DND-41 (cell line): ENCODE results near the gene NEUROD4.

Experiments used
- ATAC-seq: fragments of 200-7000 bp; cut with Tn5 transposase; 3 replicates; pipeline ENCODE4 v1.9.1; 2021; ENCODE audit warnings: low read depth; ENCODE audit not compliant: insufficient read depth
- DNase-seq: peaks from one replicate; pipeline ENCODE4 v3.0.0-alpha.2; 2020
- H2AFZ ChIP-seq: 2 replicates; pipeline ENCODE4 v1.6.0; 2012; ENCODE audit warnings: low read depth, low read length
- H3K27ac ChIP-seq: 2 replicates; pipeline ENCODE4 v1.5.1; 2012; ENCODE audit warnings: low read length, inconsistent platforms
- H3K27me3 ChIP-seq: fragments of 200-600 bp; sonication (generic); 2 replicates; pipeline ENCODE4 v1.6.0; 2012; ENCODE audit warnings: low read length, mild to moderate bottlenecking, inconsistent platforms; ENCODE audit not compliant: insufficient read depth, poor library complexity
- H3K36me3 ChIP-seq: 2 replicates; pipeline ENCODE4 v1.5.1; 2012; ENCODE audit warnings: low read length, inconsistent platforms; ENCODE audit not compliant: insufficient read depth
- H3K4me1 ChIP-seq: 2 replicates; pipeline ENCODE4 v1.5.1; 2012; ENCODE audit warnings: mild to moderate bottlenecking, low read length; ENCODE audit not compliant: insufficient read depth
- H3K4me2 ChIP-seq: 2 replicates; pipeline ENCODE4 v1.6.0; 2012; ENCODE audit warnings: mild to moderate bottlenecking, moderate library complexity, low read length, inconsistent platforms; ENCODE audit not compliant: insufficient read depth
- H3K4me3 ChIP-seq, 2 experiments: fragments of 200-600 bp in 1 of 2; shearing (Covaris generic) in 1 of 2; 2 replicates each; pipeline ENCODE4 v1.5.1; 2012 to 2016; ENCODE audit warnings: inconsistent platforms in 2 of 2, low read length in 2 of 2, mild to moderate bottlenecking in 2 of 2, low read depth in 1 of 2, moderate library complexity in 1 of 2
- H3K79me2 ChIP-seq: 2 replicates; pipeline ENCODE4 v1.6.0; 2012; ENCODE audit warnings: low read length, inconsistent platforms; ENCODE audit not compliant: insufficient read depth
- H3K9ac ChIP-seq: 2 replicates; pipeline ENCODE4 v1.6.0; 2012; ENCODE audit warnings: low read depth, mild to moderate bottlenecking, inconsistent platforms, low read length, moderate library complexity
- H3K9me3 ChIP-seq: 2 replicates; pipeline ENCODE4 v1.5.1; 2012; ENCODE audit warnings: low read length, moderate library complexity, mild to moderate bottlenecking, inconsistent platforms; ENCODE audit not compliant: insufficient read depth, severe bottlenecking
- H4K20me1 ChIP-seq: 2 replicates; pipeline ENCODE4 v1.6.0; 2012; ENCODE audit warnings: low read length; ENCODE audit not compliant: insufficient read depth
- CTCF ChIP-seq: IDR thresholded peaks from 2 replicates; pipeline ENCODE4 v1.5.1; 2012; ENCODE audit warnings: borderline replicate concordance, low read length, moderate library complexity, mild to moderate bottlenecking; ENCODE audit not compliant: poor library complexity, severe bottlenecking; ENCODE audit errors: extremely low read depth
- EZH2 ChIP-seq: IDR thresholded peaks from 3 replicates; pipeline ENCODE4 v1.6.1; 2012; ENCODE audit warnings: borderline replicate concordance, low read depth, mild to moderate bottlenecking, moderate library complexity, low read length, inconsistent platforms; ENCODE audit not compliant: severe bottlenecking

Gene NEUROD4

GRCh38 chr12:55037351-55037987, 17.7 kb downstream of the NEUROD4 start:
- Histone ChIP-seq H2AFZ (no peak overlapping the region), H3K4me1 (peaks cover 7% of the 10 kb centered on the region), H3K4me2 (no peak overlapping the region), H3K9me3 (no peaks in the 10 kb centered on the region), H4K20me1 (no peaks in the 10 kb centered on the region), H3K9ac (no peak overlapping the region), H3K27ac (no peak overlapping the region), H3K27me3 (peaks cover 29% of the 10 kb centered on the region), H3K36me3 (no peaks in the 10 kb centered on the region), H3K4me3 (no peak overlapping the region), H3K79me2 (no peaks in the 10 kb centered on the region)
- TF ChIP-seq EZH2, result no peak
- DNase-seq, result no peak
- no peak for ATAC-seq

GRCh38 chr12:55039395-55040354, 19.9 kb downstream of the NEUROD4 start:
- H3K9me3 ChIP-seq, result no peaks in the 10 kb centered on the region
- no peaks in the 10 kb centered on the region for H3K79me2 ChIP-seq
- ATAC-seq, result no peak
- H3K27ac ChIP-seq, result no peak overlapping the region
- no peak for DNase-seq
- no peak overlapping the region for H2AFZ ChIP-seq
- H3K36me3 ChIP-seq, result no peaks in the 10 kb centered on the region
- H3K9ac ChIP-seq, result no peak overlapping the region
- no peak overlapping the region for H3K4me2 ChIP-seq
- TF ChIP-seq EZH2 (no peak), CTCF (no peak)
- H4K20me1 ChIP-seq, result no peaks in the 10 kb centered on the region
- H3K4me1 ChIP-seq, result peaks cover 7% of the 10 kb centered on the region
- no peak overlapping the region for H3K4me3 ChIP-seq
- H3K27me3 ChIP-seq, result peaks cover 25% of the 10 kb centered on the region

- Histone ChIP-seq H3K27ac (no peak overlapping the region), H3K79me2 (no peaks in the 10 kb centered on the region)
Measured at GRCh38 chr12:55041345-55042055, 21.7 kb downstream of the NEUROD4 start.

More at GRCh38 chr12:55041345-55042055, 21.7 kb downstream of the NEUROD4 start:
- TF ChIP-seq EZH2, result no peak
- no peak for TF ChIP-seq CTCF
- H3K4me1 ChIP-seq, result peaks cover 3% of the 10 kb centered on the region
- no peaks in the 10 kb centered on the region for H4K20me1 ChIP-seq
- H3K9me3 ChIP-seq, result no peaks in the 10 kb centered on the region
- H3K4me3 ChIP-seq, result no peak overlapping the region
- no peak overlapping the region for H2AFZ ChIP-seq
- ATAC-seq (no peak), DNase-seq (no peak)
- peaks cover 32% of the 10 kb centered on the region for H3K27me3 ChIP-seq
- no peak overlapping the region for H3K4me2 ChIP-seq
- no peak overlapping the region for H3K9ac ChIP-seq
- no peaks in the 10 kb centered on the region for H3K36me3 ChIP-seq
